H9 (cell line): ENCODE data around the gene SQSTM1. TPM values are rescaled to one million over a fixed set of nuclear protein-coding genes. Genes with fewer than 3 reads are reported as not detected.

ENCODE experiments used
- DNase-seq: peaks from one replicate; pipeline ENCODE4 v3.0.0-alpha.2; 2017
- H2AFZ ChIP-seq: one replicate; pipeline ENCODE4 v1.6.1; 2013; ENCODE audit warnings: mild to moderate bottlenecking, low read length, control low read depth, moderate library complexity
- H2AK5ac ChIP-seq: 2 replicates; pipeline ENCODE4 v1.6.1; 2013; ENCODE audit warnings: low read length, control low read depth, mixed read lengths; ENCODE audit not compliant: insufficient read length
- H2BK120ac ChIP-seq: one replicate; pipeline ENCODE4 v1.6.1; 2013; ENCODE audit warnings: low read depth, mild to moderate bottlenecking, low read length, control low read depth, inconsistent platforms; ENCODE audit not compliant: poor library complexity, severe bottlenecking
- H2BK12ac ChIP-seq: 2 replicates; pipeline ENCODE4 v1.6.1; 2013; ENCODE audit warnings: low read length, control low read depth, mixed read lengths, low read depth; ENCODE audit not compliant: insufficient read length
- H2BK15ac ChIP-seq: 2 replicates; pipeline ENCODE4 v1.6.1; 2013; ENCODE audit warnings: low read depth, low read length, control low read depth
- H2BK20ac ChIP-seq: one replicate; pipeline ENCODE4 v1.6.1; 2013; ENCODE audit warnings: low read depth, mild to moderate bottlenecking, low read length, control low read depth, inconsistent platforms; ENCODE audit not compliant: poor library complexity, severe bottlenecking
- H2BK5ac ChIP-seq: 2 replicates; pipeline ENCODE4 v1.6.1; 2013; ENCODE audit warnings: low read length, control low read depth, mixed read lengths; ENCODE audit not compliant: insufficient read length
- H3K14ac ChIP-seq: 2 replicates; pipeline ENCODE4 v1.6.1; 2013; ENCODE audit warnings: low read length, control low read depth; ENCODE audit not compliant: insufficient read depth
- H3K18ac ChIP-seq: 2 replicates; pipeline ENCODE4 v1.6.1; 2013; ENCODE audit warnings: low read depth, mild to moderate bottlenecking, mixed read lengths, low read length, control low read depth; ENCODE audit not compliant: insufficient read length
- H3K23ac ChIP-seq: 2 replicates; pipeline ENCODE4 v1.6.1; 2013; ENCODE audit warnings: low read length, control low read depth, mixed read lengths, low read depth; ENCODE audit not compliant: insufficient read length
- H3K23me2 ChIP-seq: 2 replicates; pipeline ENCODE4 v1.6.1; 2013; ENCODE audit warnings: low read depth, mild to moderate bottlenecking, mixed read lengths, low read length, control low read depth; ENCODE audit not compliant: insufficient read length, poor library complexity, severe bottlenecking
- H3K27ac ChIP-seq: 2 replicates; pipeline ENCODE4 v1.5.1; 2013; ENCODE audit warnings: low read length, control low read depth, mixed read lengths, low read depth; ENCODE audit not compliant: insufficient read length
- H3K27me3 ChIP-seq: 2 replicates; pipeline ENCODE4 v1.6.1; 2013; ENCODE audit warnings: low read length, control low read depth, inconsistent platforms; ENCODE audit not compliant: insufficient read depth
- H3K4ac ChIP-seq: 2 replicates; pipeline ENCODE4 v1.6.1; 2013; ENCODE audit warnings: low read depth, mild to moderate bottlenecking, control low read depth, inconsistent platforms, low read length, moderate library complexity
- H3K4me1 ChIP-seq: 2 replicates; pipeline ENCODE4 v1.6.1; 2013; ENCODE audit warnings: low read length, control low read depth, inconsistent platforms; ENCODE audit not compliant: insufficient read depth
- H3K4me2 ChIP-seq: 2 replicates; pipeline ENCODE4 v1.6.1; 2013; ENCODE audit warnings: low read length, control low read depth, mixed read lengths; ENCODE audit not compliant: insufficient read length, insufficient read depth
- H3K56ac ChIP-seq: 2 replicates; pipeline ENCODE4 v1.6.1; 2013; ENCODE audit warnings: low read depth, mild to moderate bottlenecking, mixed read lengths, low read length, control low read depth; ENCODE audit not compliant: insufficient read length
- H3K79me1 ChIP-seq: 2 replicates; pipeline ENCODE4 v1.6.1; 2013; ENCODE audit warnings: low read depth, mild to moderate bottlenecking, moderate library complexity, low read length, control low read depth, inconsistent platforms; ENCODE audit not compliant: insufficient read depth, poor library complexity, severe bottlenecking
- H3K79me2 ChIP-seq: 2 replicates; pipeline ENCODE4 v1.6.1; 2013; ENCODE audit warnings: low read length, control low read depth, inconsistent platforms; ENCODE audit not compliant: insufficient read depth
- H3K9ac ChIP-seq: 2 replicates; pipeline ENCODE4 v1.6.1; 2013; ENCODE audit warnings: low read length, control low read depth, mixed read lengths; ENCODE audit not compliant: insufficient read length; ENCODE audit errors: extremely low read depth
- H3K9me3 ChIP-seq: one replicate; pipeline ENCODE4 v1.6.1; 2013; ENCODE audit warnings: low read depth, low read length, inconsistent platforms; ENCODE audit not compliant: control insufficient read depth
- H3T11ph ChIP-seq: one replicate; pipeline ENCODE4 v1.6.1; 2013; ENCODE audit warnings: mild to moderate bottlenecking, low read length, control low read depth, inconsistent platforms
- H4K20me1 ChIP-seq: one replicate; pipeline ENCODE4 v1.6.1; 2013; ENCODE audit not compliant: control insufficient read depth, insufficient read length, insufficient read depth
- H4K5ac ChIP-seq: 2 replicates; pipeline ENCODE4 v1.6.1; 2013; ENCODE audit warnings: low read depth, mild to moderate bottlenecking, mixed read lengths, low read length, control low read depth; ENCODE audit not compliant: insufficient read length
- H4K8ac ChIP-seq: replicated peaks from 2 replicates; pipeline ENCODE4 v1.6.1; 2013; ENCODE audit warnings: low read length, control low read depth, mixed read lengths, low read depth; ENCODE audit not compliant: insufficient read length
- H4K91ac ChIP-seq: 2 replicates; pipeline ENCODE4 v1.6.1; 2013; ENCODE audit warnings: low read depth, mild to moderate bottlenecking, moderate library complexity, mixed read lengths, low read length, control low read depth; ENCODE audit not compliant: insufficient read length
- H3K27ac Mint-ChIP-seq, 3 experiments: 2 replicates in 2 of 3; 3 replicates in 1 of 3; pipeline ENCODE4 v1.8.0; 2020 to 2021; ENCODE audit warnings: mixed read lengths in 3 of 3, mild to moderate bottlenecking in 1 of 3, moderate library complexity in 1 of 3
- H3K27me3 Mint-ChIP-seq: 2 replicates; pipeline ENCODE4 v1.8.0; 2021; ENCODE audit warnings: low read depth, mild to moderate bottlenecking, moderate library complexity, mixed read lengths
- H3K36me3 Mint-ChIP-seq, 3 experiments: 2 replicates in 2 of 3; 3 replicates in 1 of 3; pipeline ENCODE4 v1.8.0; 2020 to 2021; ENCODE audit warnings: low read depth in 3 of 3, mixed read lengths in 3 of 3; ENCODE audit not compliant: insufficient read depth in 1 of 3
- H3K4me1 Mint-ChIP-seq, 2 experiments: 2 replicates each; pipeline ENCODE4 v1.8.0; 2020; ENCODE audit warnings: mixed read lengths in 2 of 2
- H3K4me3 Mint-ChIP-seq, 2 experiments: 2 replicates in 1 of 2; 3 replicates in 1 of 2; pipeline ENCODE4 v1.8.0; 2020 to 2021; ENCODE audit warnings: mild to moderate bottlenecking in 2 of 2, mixed read lengths in 2 of 2, moderate library complexity in 1 of 2
- H3K9me3 Mint-ChIP-seq, 2 experiments: 2 replicates in 1 of 2; 3 replicates in 1 of 2; pipeline ENCODE4 v1.8.0; 2020; ENCODE audit warnings: mild to moderate bottlenecking in 2 of 2, mixed read lengths in 2 of 2, moderate library complexity in 1 of 2
- CTCF ChIP-seq: fragments of 200-600 bp; sonication (generic); conservative IDR thresholded peaks from 3 replicates; pipeline ENCODE4 v1.8.0; 2021; ENCODE audit warnings: antibody characterized with exemption, mild to moderate bottlenecking
- WGBS: extraction: QIAGEN DNeasy Blood & Tissue Kit; methylation state at CpG from one replicate; pipeline ENCODE4 v1.1.7; 2013; ENCODE audit warnings: missing lambda C conversion rate, low lambda C conversion rate, mixed read lengths; ENCODE audit not compliant: insufficient read length; ENCODE audit errors: extremely low coverage; 5-methylcytosine and 5-hydroxymethylcytosine counted together
- total RNA-seq: library from RNA; stranded (reverse); gene quantifications from 2 replicates; pipeline ENCODE4 v1.2.1, GENCODE V29; 2021

SQSTM1 gene
- total RNA-seq, 1 experiment from 2014 or later = 144 TPM

GRCh38 chr5:179875741-179876609 is 55.3 kb downstream of the SQSTM1 start:
- H3K27me3 Mint-ChIP-seq = peaks cover 1% of the 10 kb centered on the region; the same call in 1 of the 2 replicates
- no peaks in the 10 kb centered on the region for H4K20me1 ChIP-seq
- H2BK5ac ChIP-seq = no peak overlapping the region
- H3K9me3 Mint-ChIP-seq = no peaks in the 10 kb centered on the region
- H3K23me2 ChIP-seq = no peaks in the 10 kb centered on the region
- no peak overlapping the region for H4K5ac ChIP-seq
- H3T11ph ChIP-seq = no peak overlapping the region
- peaks cover 8 to 39% (median 30%) of the 10 kb centered on the region in 3 experiments for H3K36me3 Mint-ChIP-seq
- no peak overlapping the region for H2BK15ac ChIP-seq
- no peak overlapping the region for H3K56ac ChIP-seq
- H3K18ac ChIP-seq = no peak overlapping the region
- H2BK120ac ChIP-seq = no peak overlapping the region
- H2AFZ ChIP-seq = no peak overlapping the region
- no peak overlapping the region for H4K91ac ChIP-seq
- no peak overlapping the region for H3K23ac ChIP-seq
- H2AK5ac ChIP-seq = no peak overlapping the region
- no peak overlapping the region for H3K27ac ChIP-seq
- no peaks in the 10 kb centered on the region for H3K4me1 ChIP-seq
- TF ChIP-seq CTCF = no peak
- H2BK20ac ChIP-seq = no peak overlapping the region
- no peaks in the 10 kb centered on the region for H3K9me3 ChIP-seq
- H3K9ac ChIP-seq = no peak overlapping the region
- H3K79me2 ChIP-seq = no peaks in the 10 kb centered on the region
- H3K79me1 ChIP-seq = no peaks in the 10 kb centered on the region
- H3K4me3 Mint-ChIP-seq = no peak overlapping the region
- no CpG with 5 or more reads among the region's 16 CpGs for WGBS
- no peaks in the 10 kb centered on the region; a peak in 1 of 4 replicates for H3K4me1 Mint-ChIP-seq
- H3K4me2 ChIP-seq = no peak overlapping the region
- no peaks in the 10 kb centered on the region for H3K27me3 ChIP-seq
- no peak overlapping the region for H3K4ac ChIP-seq
- H3K27ac Mint-ChIP-seq = peak overlapping the region in 1 of 3 experiments; percentile 46; a peak in 1 of 7 replicates
- H4K8ac ChIP-seq = no peak overlapping the region
- no peak overlapping the region for H2BK12ac ChIP-seq
- no peak overlapping the region for H3K14ac ChIP-seq
- DNase-seq = no peak
